B cell (primary cell): ENCODE measurements around the gene PPP1R13B. TPM values are rescaled to one million over a fixed set of nuclear protein-coding genes. Genes with fewer than 3 reads are reported as not detected.

Experiments
- ATAC-seq: fragments of 200-7000 bp; cut with Tn5 transposase; one replicate; pipeline ENCODE4 v1.10.0; 2021; ENCODE audit warnings: low read depth, mild to moderate bottlenecking, moderate number of reproducible peaks, moderate library complexity
- CTCF ChIA-PET: fragments of 350-600 bp; sonication (Branson Sonifier 250); formaldehyde crosslinking; loops from one replicate; lab custom pipeline; 2021; ENCODE audit warnings: antibody characterized with exemption, inconsistent platforms; lab: Charles Lee
- POLR2A ChIA-PET: fragments of 350-600 bp; sonication (Branson Sonifier 250); formaldehyde crosslinking; loops from one replicate; lab custom pipeline; 2021; ENCODE audit warnings: antibody characterized with exemption; lab: Charles Lee
- DNase-seq: peaks from one replicate; pipeline ENCODE4 v3.0.0; 2013
- H2AFZ ChIP-seq: 2 replicates; pipeline ENCODE4 v1.6.1; 2012; ENCODE audit warnings: mild to moderate bottlenecking, low read depth, low read length; ENCODE audit not compliant: insufficient read depth, poor library complexity, severe bottlenecking
- H3K27ac ChIP-seq, 2 donors: 1 replicate in 1 of 2; 2 replicates in 1 of 2; pipeline ENCODE4 v1.5.1; 2012 to 2013; ENCODE audit warnings: low read length in 2 of 2, mild to moderate bottlenecking in 2 of 2, moderate library complexity in 1 of 2
- H3K27me3 ChIP-seq, 4 experiments: fragments of 200-600 bp in 1 of 4; sonication (generic) in 1 of 4; replicated peaks in 1 of 4; 1 replicate in 2 of 4; 2 replicates in 2 of 4; pipeline versions ENCODE4 v1.6.1 to v1.7.0; 2013 to 2016; ENCODE audit warnings: low read length in 3 of 4, mild to moderate bottlenecking in 2 of 4, mixed read lengths in 1 of 4, moderate library complexity in 1 of 4; ENCODE audit not compliant: insufficient read depth in 4 of 4, control insufficient read depth in 3 of 4; ENCODE audit errors: control extremely low read depth in 1 of 4
- H3K36me3 ChIP-seq, 2 experiments: replicated peaks in 1 of 2; 1 replicate in 1 of 2; 2 replicates in 1 of 2; pipeline versions ENCODE4 v1.6.1 to v1.7.1; 2013; ENCODE audit warnings: low read length in 1 of 2; ENCODE audit not compliant: insufficient read depth in 2 of 2, control insufficient read depth in 1 of 2; ENCODE audit errors: control extremely low read depth in 1 of 2, extremely low read depth in 1 of 2
- H3K4me1 ChIP-seq, 2 donors: fragments of 200-600 bp in 1 of 2; sonication (generic) in 1 of 2; 1 replicate in 1 of 2; 2 replicates in 1 of 2; pipeline versions ENCODE4 v1.5.1 to v1.6.1; 2013 to 2017; ENCODE audit warnings: low read length in 2 of 2; ENCODE audit not compliant: control insufficient read depth in 2 of 2, insufficient read depth in 2 of 2
- H3K4me2 ChIP-seq: replicated peaks from 2 replicates; pipeline ENCODE3; 2012; ENCODE audit warnings: mild to moderate bottlenecking, low read depth, low read length; ENCODE audit not compliant: poor library complexity, severe bottlenecking
- H3K4me3 ChIP-seq, 5 experiments: fragments of 200-600 bp in 1 of 5; sonication (generic) in 1 of 5; 1 replicate in 3 of 5; 2 replicates in 2 of 5; pipeline versions ENCODE4 v1.5.1 to v1.7.0; 2011 to 2016; ENCODE audit warnings: low read length in 4 of 5, mild to moderate bottlenecking in 4 of 5, low read depth in 2 of 5, control low read depth in 1 of 5, moderate library complexity in 1 of 5; ENCODE audit not compliant: insufficient read depth in 1 of 5; ENCODE audit errors: control extremely low read depth in 1 of 5, extremely low read depth in 1 of 5
- H3K79me2 ChIP-seq: fragments of 200-600 bp; sonication (generic); one replicate; pipeline ENCODE4 v1.6.0; 2016; ENCODE audit warnings: low read length; ENCODE audit not compliant: control insufficient read depth, insufficient read depth
- H3K9ac ChIP-seq: fragments of 200-600 bp; sonication (generic); 2 replicates; pipeline ENCODE4 v1.6.1; 2017; ENCODE audit warnings: mild to moderate bottlenecking, low read length, moderate library complexity
- H3K9me3 ChIP-seq, 3 donors: one replicate each; pipeline versions ENCODE4 v1.6.1 to v1.7.1; 2013; ENCODE audit warnings: low read length in 2 of 3; ENCODE audit not compliant: control insufficient read depth in 2 of 3, insufficient read depth in 1 of 3; ENCODE audit errors: control extremely low read depth in 1 of 3
- H4K20me1 ChIP-seq: 2 replicates; pipeline ENCODE4 v1.6.0; 2012; ENCODE audit warnings: mild to moderate bottlenecking, low read length; ENCODE audit not compliant: insufficient read depth, control insufficient read depth, poor library complexity, severe bottlenecking
- H3K27ac Mint-ChIP-seq: one replicate; pipeline ENCODE4 v1.8.0; 2021; ENCODE audit warnings: mixed read lengths
- H3K27me3 Mint-ChIP-seq: one replicate; pipeline ENCODE4 v1.8.0; 2021; ENCODE audit warnings: mixed read lengths
- H3K4me1 Mint-ChIP-seq: one replicate; pipeline ENCODE4 v1.8.0; 2021; ENCODE audit warnings: mixed read lengths
- H3K4me3 Mint-ChIP-seq: one replicate; pipeline ENCODE4 v1.8.0; 2021; ENCODE audit warnings: mixed read lengths
- H3K9me3 Mint-ChIP-seq: one replicate; pipeline ENCODE4 v1.8.0; 2022; ENCODE audit warnings: mixed read lengths; ENCODE audit not compliant: insufficient read depth
- EZH2 ChIP-seq: IDR thresholded peaks from 2 replicates; pipeline ENCODE4 v1.6.1; 2012; ENCODE audit warnings: borderline replicate concordance, low read depth, mild to moderate bottlenecking, moderate library complexity, low read length; ENCODE audit not compliant: insufficient read depth, poor library complexity, severe bottlenecking
- WGBS: methylation state at CpG from one replicate; pipeline ENCODE4 v1.1.5; 2013; ENCODE audit warnings: missing lambda C conversion rate; ENCODE audit not compliant: insufficient coverage; 5-methylcytosine and 5-hydroxymethylcytosine counted together
- intact Hi-C: fragments of 100-400 bp; cut with micrococcal nuclease; formaldehyde crosslinking; loops from one replicate; pipeline ENCODE4 v1.10.0; 2022
- polyA plus RNA-seq: library from polyadenylated mRNA; depleted of rRNA; stranded (reverse); fragments of >200 nt; gene quantifications from 2 replicates; pipeline ENCODE4 v1.2.3, GENCODE V29; 2012
- total RNA-seq, 2 donors: library from RNA; stranded (reverse); fragments of 120-200 nt in 1 of 2; gene quantifications; 1 replicate in 1 of 2; 2 replicates in 1 of 2; pipeline versions ENCODE4 v1.2.3 to v1.2.4, GENCODE V29; 2013 to 2022
- TF ChIP-seq, protein P1 (sequence below): fragments of 200-600 bp; IDR thresholded peaks from one replicate; pipeline ENCODE4 v1.8.0; 2022; ENCODE audit warnings: antibody characterized with exemption, mild to moderate bottlenecking

The PPP1R13B gene
- total and polyA plus RNA-seq, 2 donors (not counting 1 experiment from before 2014, with no cell fraction given) = 10.1 to 27.7 TPM

GRCh38 chr14:103725739-103726395, 121.5 kb downstream of the PPP1R13B start:
- 94% methylated on average over 15 of the region's 16 CpGs for WGBS
- no peaks in the 10 kb centered on the region for H3K27me3 Mint-ChIP-seq
- CTCF ChIA-PET = no interaction called here

More at GRCh38 chr14:103725739-103726395, 121.5 kb downstream of the PPP1R13B start:
- no peak overlapping the region for H3K27ac ChIP-seq
- no peak overlapping the region for H3K4me2 ChIP-seq
- no peaks in the 10 kb centered on the region for H3K4me1 ChIP-seq
- peaks cover 6% of the 10 kb centered on the region for H3K79me2 ChIP-seq
- ATAC-seq (no peak), DNase-seq (no peak)
- no peak overlapping the region for H3K4me3 Mint-ChIP-seq
- POLR2A ChIA-PET = interaction anchor here (0.6 kb wide), 1 partner anchor 198 kb away, joined by 3 read pairs; no protein-coding TSS in a partner anchor
- TF ChIP-seq EZH2 = no peak
- TF ChIP-seq, protein P1, sequence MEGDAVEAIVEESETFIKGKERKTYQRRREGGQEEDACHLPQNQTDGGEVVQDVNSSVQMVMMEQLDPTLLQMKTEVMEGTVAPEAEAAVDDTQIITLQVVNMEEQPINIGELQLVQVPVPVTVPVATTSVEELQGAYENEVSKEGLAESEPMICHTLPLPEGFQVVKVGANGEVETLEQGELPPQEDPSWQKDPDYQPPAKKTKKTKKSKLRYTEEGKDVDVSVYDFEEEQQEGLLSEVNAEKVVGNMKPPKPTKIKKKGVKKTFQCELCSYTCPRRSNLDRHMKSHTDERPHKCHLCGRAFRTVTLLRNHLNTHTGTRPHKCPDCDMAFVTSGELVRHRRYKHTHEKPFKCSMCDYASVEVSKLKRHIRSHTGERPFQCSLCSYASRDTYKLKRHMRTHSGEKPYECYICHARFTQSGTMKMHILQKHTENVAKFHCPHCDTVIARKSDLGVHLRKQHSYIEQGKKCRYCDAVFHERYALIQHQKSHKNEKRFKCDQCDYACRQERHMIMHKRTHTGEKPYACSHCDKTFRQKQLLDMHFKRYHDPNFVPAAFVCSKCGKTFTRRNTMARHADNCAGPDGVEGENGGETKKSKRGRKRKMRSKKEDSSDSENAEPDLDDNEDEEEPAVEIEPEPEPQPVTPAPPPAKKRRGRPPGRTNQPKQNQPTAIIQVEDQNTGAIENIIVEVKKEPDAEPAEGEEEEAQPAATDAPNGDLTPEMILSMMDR = no peak
- H4K20me1 ChIP-seq = peaks cover 6% of the 10 kb centered on the region
- no peak overlapping the region for H3K4me3 ChIP-seq
- no peaks in the 10 kb centered on the region for H3K27me3 ChIP-seq
- H2AFZ ChIP-seq = no peak overlapping the region
- H3K9me3 Mint-ChIP-seq = no peaks in the 10 kb centered on the region
- peaks cover 0 to 8% of the 10 kb centered on the region in 2 experiments for H3K36me3 ChIP-seq
- H3K27ac Mint-ChIP-seq = no peak overlapping the region
- no peaks in the 10 kb centered on the region for H3K9me3 ChIP-seq
- H3K9ac ChIP-seq = no peak overlapping the region
- no peaks in the 10 kb centered on the region for H3K4me1 Mint-ChIP-seq
- intact Hi-C loops = no loop called here
